SK-N-SH (cell line): Measurements from ENCODE around the gene ASTN2. TPM values are rescaled to one million over a fixed set of nuclear protein-coding genes. Genes with fewer than 3 reads are reported as not detected.
A peak's percentile ranks its signal among the peaks of the same experiment; 100 is the strongest.

Source experiments
- CTCF ChIA-PET: fragments of 300-600, 350-600 bp; formaldehyde crosslinking; extraction: SDS; loops from one replicate; lab custom pipeline; 2021; lab: Yijun Ruan, JAX
- POLR2A ChIA-PET: fragments of 350-600 bp; sonication (Branson Sonifier 250); formaldehyde crosslinking; extraction: SDS; loops from one replicate; lab custom pipeline; 2020; ENCODE audit warnings: antibody characterized with exemption, inconsistent platforms; lab: Yijun Ruan, JAX
- DNase-seq: peaks from one replicate; pipeline ENCODE4 v3.0.0; 2012
- H2AFZ ChIP-seq: fragments of 200-600 bp; sonication (generic); 2 replicates; pipeline ENCODE4 v1.8.1; 2016; ENCODE audit warnings: antibody characterized with exemption, mild to moderate bottlenecking, low read depth
- H3F3A ChIP-seq: fragments of 200-600 bp; sonication (generic); replicated peaks from 2 replicates; pipeline ENCODE3; 2016; ENCODE audit warnings: antibody characterized with exemption, mild to moderate bottlenecking; ENCODE audit not compliant: insufficient read depth
- H3K27ac ChIP-seq, 2 experiments: fragments of 200-500 bp in 1 of 2; fragments of 200-600 bp in 1 of 2; sonication (Bioruptor generic) in 1 of 2; sonication (generic), shearing (Covaris generic) in 1 of 2; 2 replicates each; pipeline versions ENCODE4 v1.5.1 to v1.6.1; 2014 to 2016; ENCODE audit warnings: low read depth in 2 of 2, inconsistent platforms in 1 of 2, low read length in 1 of 2, mild to moderate bottlenecking in 1 of 2, mixed read lengths in 1 of 2
- H3K27me3 ChIP-seq: fragments of 200-600 bp; sonication (generic), shearing (Covaris generic); 2 replicates; pipeline ENCODE4 v1.6.1; 2016; ENCODE audit warnings: mixed run types; ENCODE audit not compliant: insufficient read depth
- H3K36me3 ChIP-seq, 2 experiments: fragments of 200-500 bp in 1 of 2; fragments of 200-600 bp in 1 of 2; sonication (Bioruptor generic) in 1 of 2; sonication (generic) in 1 of 2; replicated peaks in 1 of 2; 2 replicates each; pipeline versions ENCODE3 to v1.5.1; 2014 to 2016; ENCODE audit warnings: low read length in 1 of 2, mild to moderate bottlenecking in 1 of 2; ENCODE audit not compliant: insufficient read depth in 2 of 2, control insufficient read depth in 1 of 2
- H3K4me1 ChIP-seq, 2 experiments: fragments of 200-500 bp in 1 of 2; fragments of 200-600 bp in 1 of 2; sonication (Bioruptor generic) in 1 of 2; sonication (generic), shearing (Covaris generic) in 1 of 2; 2 replicates each; pipeline versions ENCODE4 v1.5.1 to v1.6.1; 2014 to 2016; ENCODE audit warnings: low read depth in 1 of 2, low read length in 1 of 2, mixed run types in 1 of 2; ENCODE audit not compliant: insufficient read depth in 2 of 2, control insufficient read depth in 1 of 2
- H3K4me2 ChIP-seq: fragments of 200-600 bp; sonication (generic), shearing (Covaris generic); 2 replicates; pipeline ENCODE4 v1.6.1; 2017; ENCODE audit warnings: mixed run types
- H3K4me3 ChIP-seq, 2 experiments: fragments of 200-500 bp in 1 of 2; fragments of 200-600 bp in 1 of 2; sonication (Bioruptor generic) in 1 of 2; sonication (generic), shearing (Covaris generic) in 1 of 2; 2 replicates each; pipeline versions ENCODE4 v1.5.1 to v1.8.1; 2014 to 2016; ENCODE audit warnings: low read depth in 2 of 2, inconsistent platforms in 1 of 2, low read length in 1 of 2, mild to moderate bottlenecking in 1 of 2, mixed read lengths in 1 of 2, moderate library complexity in 1 of 2
- H3K79me2 ChIP-seq: fragments of 200-600 bp; sonication (generic); 2 replicates; pipeline ENCODE4 v1.8.1; 2017; ENCODE audit warnings: mild to moderate bottlenecking; ENCODE audit not compliant: insufficient read depth
- H3K9ac ChIP-seq: fragments of 200-600 bp; sonication (generic); 2 replicates; pipeline ENCODE4 v1.6.1; 2017; ENCODE audit warnings: mixed run types
- H3K9me2 ChIP-seq: fragments of 200-600 bp; sonication (generic); 2 replicates; pipeline ENCODE4 v1.6.1; 2017; ENCODE audit warnings: mixed run types
- H3K9me3 ChIP-seq: fragments of 200-600 bp; sonication (generic); 2 replicates; pipeline ENCODE4 v1.6.1; 2017; ENCODE audit warnings: mixed run types, mild to moderate bottlenecking, moderate library complexity
- H4K20me1 ChIP-seq: fragments of 200-600 bp; sonication (generic); 2 replicates; pipeline ENCODE4 v1.6.1; 2017; ENCODE audit warnings: mild to moderate bottlenecking, mixed run types; ENCODE audit not compliant: insufficient read depth
- CHD2 ChIP-seq: fragments of 150-350 bp; IDR thresholded peaks from 2 replicates; pipeline ENCODE4 v1.6.1; 2018; ENCODE audit warnings: low read length; ENCODE audit not compliant: partially characterized antibody
- CTCF ChIP-seq: fragments of 200-600 bp; sonication (generic); IDR thresholded peaks from 2 replicates; pipeline ENCODE4 v1.6.1; 2017; ENCODE audit warnings: antibody characterized with exemption, mild to moderate bottlenecking, moderate library complexity
- EP300 ChIP-seq, 2 experiments: IDR thresholded peaks; 2 replicates each; pipeline versions ENCODE4 v1.4.0 to v1.6.1; 2012; ENCODE audit warnings: borderline replicate concordance in 1 of 2, low read depth in 1 of 2, low read length in 1 of 2
- GABPA ChIP-seq: IDR thresholded peaks from 2 replicates; pipeline ENCODE4 v1.4.0; 2012; ENCODE audit warnings: low read depth, mild to moderate bottlenecking
- IRF3 ChIP-seq: fragments of 150-350 bp; IDR thresholded peaks from 2 replicates; pipeline ENCODE4 v1.6.1; 2016; ENCODE audit warnings: mild to moderate bottlenecking, low read depth, low read length
- JUND ChIP-seq: IDR thresholded peaks from 2 replicates; pipeline ENCODE4 v1.4.0; 2012
- MEF2A ChIP-seq: IDR thresholded peaks from 2 replicates; pipeline ENCODE4 v1.4.0; 2012; ENCODE audit warnings: low read depth, borderline replicate concordance
- NRF1 ChIP-seq: IDR thresholded peaks from 2 replicates; pipeline ENCODE4 v1.6.1; 2012; ENCODE audit warnings: low read depth, mild to moderate bottlenecking, low read length
- REST ChIP-seq: IDR thresholded peaks from 2 replicates; pipeline ENCODE4 v1.6.1; 2012; ENCODE audit warnings: mild to moderate bottlenecking, low read depth, low read length, moderate library complexity
- RXRA ChIP-seq: IDR thresholded peaks from 2 replicates; pipeline ENCODE4 v1.4.0; 2012; ENCODE audit warnings: low read depth, mild to moderate bottlenecking, borderline replicate concordance
- SIN3A ChIP-seq: IDR thresholded peaks from 2 replicates; pipeline ENCODE4 v1.6.1; 2012; ENCODE audit warnings: low read depth, mild to moderate bottlenecking, low read length, moderate library complexity, borderline replicate concordance
- TAF1 ChIP-seq: IDR thresholded peaks from 2 replicates; pipeline ENCODE4 v1.6.1; 2012; ENCODE audit warnings: low read depth, mild to moderate bottlenecking, low read length, moderate library complexity, borderline replicate concordance
- TCF12 ChIP-seq: IDR thresholded peaks from 2 replicates; pipeline ENCODE4 v1.4.0; 2012
- USF1 ChIP-seq: IDR thresholded peaks from 2 replicates; pipeline ENCODE4 v1.4.0; 2012; ENCODE audit warnings: low read depth, borderline replicate concordance
- USF2 ChIP-seq: fragments of 150-350 bp; IDR thresholded peaks from 2 replicates; pipeline ENCODE4 v1.6.1; 2017; ENCODE audit warnings: antibody characterized with exemption, low read length, low read depth, borderline replicate concordance
- WGBS: methylation state at CpG from one replicate; pipeline ENCODE4 v1.1.6; 2017; ENCODE audit warnings: low lambda C conversion rate; 5-methylcytosine and 5-hydroxymethylcytosine counted together
- polyA plus RNA-seq, 3 experiments: library from polyadenylated mRNA; depleted of rRNA; stranded (reverse); fragments of >200 nt; gene quantifications; 2 replicates each; pipeline ENCODE4 v1.2.3, GENCODE V29; 2012

ASTN2 gene
- polyA plus RNA-seq, 1 of the 3 experiments (the other 2 are of a cell fraction) = 6.6 TPM

- Histone ChIP-seq H3K9ac (no peak overlapping the region), H3F3A (no peaks in the 10 kb centered on the region), H3K4me2 (no peak overlapping the region), H3K4me1 (peaks cover 0 to 8% of the 10 kb centered on the region in 2 experiments; a peak in 1 of 4 replicates), H3K27me3 (no peaks in the 10 kb centered on the region), H3K9me3 (no peaks in the 10 kb centered on the region), H3K27ac (no peak overlapping the region), H3K9me2 (no peaks in the 10 kb centered on the region), H3K4me3 (no peak overlapping the region), H3K79me2 (no peaks in the 10 kb centered on the region), H4K20me1 (no peaks in the 10 kb centered on the region), H3K36me3 (no peaks in the 10 kb centered on the region), H2AFZ (no peak overlapping the region)
- 42% methylated on average over 4 of the region's 4 CpGs for WGBS
- ChIA-PET POLR2A (no interaction called here), CTCF (interaction anchor here (1.1 to 1.4 kb wide), 3 partner anchors 11 to 399 kb away, joined by 3 to 4 read pairs (median 3); no protein-coding TSS in a partner anchor)
- no peak for DNase-seq
- TF ChIP-seq MEF2A (no peak), TAF1 (no peak), RXRA (no peak), GABPA (no peak), IRF3 (no peak), JUND (no peak), SIN3A (no peak), TCF12 (no peak), USF1 (no peak)
Observed at GRCh38 chr9:117462861-117463260, 48.0 kb upstream of the ASTN2 start.

GRCh38 chr9:117461386-117461785 is 46.5 kb upstream of the ASTN2 start:
- H3K27me3 ChIP-seq = no peaks in the 10 kb centered on the region
- TF ChIP-seq TCF12 (no peak), EP300 (IDR thresholded peaks at IDR 0.05; ENCODE audit: borderline replicate concordance in 1 of 2, low read depth in 1 of 2, low read length in 1 of 2) (peak in 1 of 2 experiments; percentile 13; a peak in 1 of 4 replicates), REST (no peak), IRF3 (no peak), USF2 (no peak), NRF1 (no peak), CTCF (no peak), CHD2 (peak; percentile 17)
- no peaks in the 10 kb centered on the region for H4K20me1 ChIP-seq
- no peaks in the 10 kb centered on the region for H3K79me2 ChIP-seq
- H3K9me3 ChIP-seq = no peaks in the 10 kb centered on the region
- POLR2A ChIA-PET = no interaction called here
- no peak overlapping the region for H3K4me2 ChIP-seq
- no peaks in the 10 kb centered on the region for H3K36me3 ChIP-seq
- H3K9me2 ChIP-seq = no peaks in the 10 kb centered on the region
- H3K4me1 ChIP-seq = peaks cover 0 to 8% of the 10 kb centered on the region in 2 experiments; a peak in 1 of 4 replicates
- H3K27ac ChIP-seq = no peak overlapping the region
- H3K4me3 ChIP-seq = no peak overlapping the region
- no peak overlapping the region for H3K9ac ChIP-seq
- no peaks in the 10 kb centered on the region for H3F3A ChIP-seq
- DNase-seq = peak; percentile 15
- CTCF ChIA-PET = interaction anchor here (0.9 to 1.3 kb wide), 2 partner anchors 26 kb away, joined by 3 to 6 read pairs; no protein-coding TSS in a partner anchor
- 4% methylated on average over 3 of the region's 3 CpGs for WGBS
- no peak overlapping the region for H2AFZ ChIP-seq
